Fibroblast of lung (primary cell): ENCODE results near the gene LCE1C.

ENCODE experiments used
- EZH2 ChIP-seq: IDR thresholded peaks from 2 replicates; pipeline ENCODE4 v1.5.1; 2012; ENCODE audit warnings: low read length, control low read depth, mild to moderate bottlenecking; ENCODE audit errors: missing control alignments
- TF ChIP-seq, protein P1 (sequence below), 2 donors: IDR thresholded peaks in 1 of 2; conservative IDR thresholded peaks in 1 of 2; 1 replicate in 1 of 2; 2 replicates in 1 of 2; pipeline ENCODE4 v1.5.1; 2011 to 2012; ENCODE audit warnings: low read length in 2 of 2, control low read depth in 1 of 2, inconsistent platforms in 1 of 2, low read depth in 1 of 2, mild to moderate bottlenecking in 1 of 2

DNA sequence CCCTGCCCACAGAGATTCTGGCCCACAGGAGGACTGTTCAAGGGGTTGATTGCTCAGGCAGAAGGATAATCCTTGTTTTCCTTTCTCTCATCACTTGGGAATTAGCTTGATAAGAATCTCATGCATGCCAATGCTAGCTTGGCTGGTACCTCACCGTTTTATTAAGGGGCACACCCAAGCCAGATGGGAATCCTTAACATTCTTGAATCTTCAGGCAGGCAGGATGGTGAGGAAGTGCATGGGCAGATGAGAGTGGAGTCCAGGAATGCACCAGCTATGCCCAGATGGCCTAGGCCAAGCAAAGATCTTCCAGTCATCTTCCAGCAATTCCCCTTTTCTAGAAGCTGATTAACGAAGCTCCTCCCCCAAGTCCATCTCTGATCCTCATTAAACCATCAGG lies 49.2 kb upstream of the LCE1C start:
- TF ChIP-seq, protein P1, sequence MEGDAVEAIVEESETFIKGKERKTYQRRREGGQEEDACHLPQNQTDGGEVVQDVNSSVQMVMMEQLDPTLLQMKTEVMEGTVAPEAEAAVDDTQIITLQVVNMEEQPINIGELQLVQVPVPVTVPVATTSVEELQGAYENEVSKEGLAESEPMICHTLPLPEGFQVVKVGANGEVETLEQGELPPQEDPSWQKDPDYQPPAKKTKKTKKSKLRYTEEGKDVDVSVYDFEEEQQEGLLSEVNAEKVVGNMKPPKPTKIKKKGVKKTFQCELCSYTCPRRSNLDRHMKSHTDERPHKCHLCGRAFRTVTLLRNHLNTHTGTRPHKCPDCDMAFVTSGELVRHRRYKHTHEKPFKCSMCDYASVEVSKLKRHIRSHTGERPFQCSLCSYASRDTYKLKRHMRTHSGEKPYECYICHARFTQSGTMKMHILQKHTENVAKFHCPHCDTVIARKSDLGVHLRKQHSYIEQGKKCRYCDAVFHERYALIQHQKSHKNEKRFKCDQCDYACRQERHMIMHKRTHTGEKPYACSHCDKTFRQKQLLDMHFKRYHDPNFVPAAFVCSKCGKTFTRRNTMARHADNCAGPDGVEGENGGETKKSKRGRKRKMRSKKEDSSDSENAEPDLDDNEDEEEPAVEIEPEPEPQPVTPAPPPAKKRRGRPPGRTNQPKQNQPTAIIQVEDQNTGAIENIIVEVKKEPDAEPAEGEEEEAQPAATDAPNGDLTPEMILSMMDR (conservative IDR thresholded peaks at IDR 0.05 in 1 of 2, IDR thresholded peaks at IDR 0.05 in 1 of 2; ENCODE audit: low read depth in 1 of 2, low read length in 2 of 2) = no peak
- TF ChIP-seq EZH2 = no peak
